Cardiac muscle cell (in vitro differentiated cells and primary cell): Measurements from ENCODE around the gene SMR3A. TPM values are rescaled to one million over a fixed set of nuclear protein-coding genes. Genes with fewer than 3 reads are reported as not detected.

Experiments
- DNase-seq, 2 donors: peaks; one replicate each; pipeline versions ENCODE4 v3.0.0 to v3.0.0-alpha.2; 2010 to 2017; ENCODE audit warnings: low read depth in 1 of 2, low spot score in 1 of 2
- H3K27ac ChIP-seq: fragments of 200-600 bp; sonication (generic); 2 replicates; pipeline ENCODE4 v1.5.1; 2016
- H3K27me3 ChIP-seq: fragments of 200-600 bp; sonication (generic); 2 replicates; pipeline ENCODE4 v1.6.0; 2016; ENCODE audit warnings: control low read depth
- H3K36me3 ChIP-seq: fragments of 200-600 bp; sonication (generic); 2 replicates; pipeline ENCODE4 v1.5.1; 2016; ENCODE audit warnings: control low read depth
- H3K4me1 ChIP-seq: fragments of 200-600 bp; sonication (generic); 2 replicates; pipeline ENCODE4 v1.8.1; 2017; ENCODE audit warnings: low read depth, mild to moderate bottlenecking, mixed run types
- H3K4me3 ChIP-seq: fragments of 200-600 bp; sonication (generic); 2 replicates; pipeline ENCODE4 v1.5.1; 2016; ENCODE audit warnings: mild to moderate bottlenecking
- H3K9me3 ChIP-seq: fragments of 200-600 bp; sonication (generic); 2 replicates; pipeline ENCODE4 v1.5.1; 2017; ENCODE audit warnings: low read depth, mild to moderate bottlenecking, control low read depth
- CTCF ChIP-seq: IDR thresholded peaks from 2 replicates; pipeline ENCODE4 v1.5.1; 2012; ENCODE audit warnings: low read depth, mild to moderate bottlenecking, low read length
- polyA plus RNA-seq: library from polyadenylated mRNA; unstranded; fragments of >200 nt; fragmentation: Nextera tagmentation; extraction: Ambion mirVana; gene quantifications from 2 replicates; pipeline ENCODE4 v1.2.1, GENCODE V29; 2016
- total RNA-seq: library from RNA; depleted of rRNA; stranded (reverse); fragments of >200 nt; gene quantifications from 2 replicates; pipeline ENCODE4 v1.2.3, GENCODE V29; 2016

The SMR3A gene
- total and polyA plus RNA-seq, 2 experiments from 2014 or later = not detected

GRCh38 chr4:70392057-70392776 lies 31.7 kb downstream of the SMR3A start:
- DNase-seq = no peak
- Histone ChIP-seq H3K36me3 (no peaks in the 10 kb centered on the region), H3K27ac (no peak overlapping the region), H3K4me1 (no peaks in the 10 kb centered on the region), H3K4me3 (no peak overlapping the region), H3K9me3 (no peaks in the 10 kb centered on the region), H3K27me3 (no peaks in the 10 kb centered on the region)
- TF ChIP-seq CTCF = no peak

GRCh38 chr4:70397580-70397979 lies 37.0 kb downstream of the SMR3A start, which contains the start of gene OPRPN:
Gene OPRPN, plus strand, starts transcription at chr4:70397940. Its CDS starts 1,346 bp downstream, at chr4:70399286.
- no peak within 1 kb of the TSS for H3K4me3 ChIP-seq
- no peak for TF ChIP-seq CTCF
- no peaks in the 10 kb centered on the region for H3K27me3 ChIP-seq
- H3K4me1 ChIP-seq = no peaks in the 10 kb centered on the region
- no peak for DNase-seq
- H3K36me3 ChIP-seq = no peaks in the 10 kb centered on the region
- no peak within 1 kb of the TSS for H3K27ac ChIP-seq
- no peaks in the 10 kb centered on the region for H3K9me3 ChIP-seq

GRCh38 chr4:70399319-70399718 lies 38.8 kb downstream of the SMR3A start:
- DNase-seq = no peak
- no peak for TF ChIP-seq CTCF
- Histone ChIP-seq H3K27me3 (no peaks in the 10 kb centered on the region), H3K9me3 (no peaks in the 10 kb centered on the region), H3K36me3 (no peaks in the 10 kb centered on the region), H3K27ac (no peak overlapping the region), H3K4me1 (no peaks in the 10 kb centered on the region), H3K4me3 (no peak overlapping the region)

GRCh38 chr4:70402762-70403161 lies 42.2 kb downstream of the SMR3A start:
- H3K9me3 ChIP-seq = no peaks in the 10 kb centered on the region
- H3K36me3 ChIP-seq = no peaks in the 10 kb centered on the region
- no peak for TF ChIP-seq CTCF
- no peaks in the 10 kb centered on the region for H3K27me3 ChIP-seq
- no peak overlapping the region for H3K27ac ChIP-seq
- H3K4me3 ChIP-seq = no peak overlapping the region
- no peaks in the 10 kb centered on the region for H3K4me1 ChIP-seq
- DNase-seq = no peak

- no peaks in the 10 kb centered on the region for H3K4me1 ChIP-seq
- no peaks in the 10 kb centered on the region for H3K9me3 ChIP-seq
- H3K27ac ChIP-seq = no peak overlapping the region
- H3K36me3 ChIP-seq = no peaks in the 10 kb centered on the region
- no peak for DNase-seq
- no peak for TF ChIP-seq CTCF
- no peaks in the 10 kb centered on the region for H3K27me3 ChIP-seq
- H3K4me3 ChIP-seq = no peak overlapping the region
These were observed 45.2 kb downstream of the SMR3A start for GRCh38 chr4:70405765-70406164.

Other genes starting within 250 kb of the SMR3A start
- not detected in 2 replicates for gene PRR27, start 206.5 kb upstream of the SMR3A start, total RNA-seq
- not detected in 2 replicates for gene PRR27, start 206.5 kb upstream of the SMR3A start, polyA plus RNA-seq
- gene ODAM, start 165.0 kb upstream of the SMR3A start, total RNA-seq = 21.1 and 24.6 TPM in 2 replicates
- gene ODAM, start 165.0 kb upstream of the SMR3A start, polyA plus RNA-seq = 56.4 and 64.5 TPM in 2 replicates
- gene FDCSP, start 134.6 kb upstream of the SMR3A start, total RNA-seq = not detected in 2 replicates
- not detected in 2 replicates for gene FDCSP, start 134.6 kb upstream of the SMR3A start, polyA plus RNA-seq
- not detected in 2 replicates for gene CSN3, start 118.2 kb upstream of the SMR3A start, total RNA-seq
- not detected in 2 replicates for gene CSN3, start 118.2 kb upstream of the SMR3A start, polyA plus RNA-seq
- gene CABS1, start 25.8 kb upstream of the SMR3A start, total RNA-seq = not detected in 2 replicates
- gene CABS1, start 25.8 kb upstream of the SMR3A start, polyA plus RNA-seq = 0.55 TPM in 1 of 2 replicates, not detected in the other
- not detected in 2 replicates for gene SMR3B, start 22.4 kb downstream of the SMR3A start, total RNA-seq
- not detected in 2 replicates for gene SMR3B, start 22.4 kb downstream of the SMR3A start, polyA plus RNA-seq
- not detected in 2 replicates for gene OPRPN, start 37.2 kb downstream of the SMR3A start, total RNA-seq
- not detected in 2 replicates for gene OPRPN, start 37.2 kb downstream of the SMR3A start, polyA plus RNA-seq
- not detected in 2 replicates for gene MUC7, start 111.4 kb downstream of the SMR3A start, total RNA-seq
- gene MUC7, start 111.4 kb downstream of the SMR3A start, polyA plus RNA-seq = not detected in 2 replicates
- gene AMTN, start 157.8 kb downstream of the SMR3A start, total RNA-seq = not detected in 2 replicates
- 0.53 TPM in 1 of 2 replicates, not detected in the other for gene AMTN, start 157.8 kb downstream of the SMR3A start, polyA plus RNA-seq
- not detected in 2 replicates for gene AMBN, start 231.5 kb downstream of the SMR3A start, total RNA-seq
- not detected in 2 replicates for gene AMBN, start 231.5 kb downstream of the SMR3A start, polyA plus RNA-seq